GM19240 (cell line): Measurements from ENCODE around the gene CDH6.
"Not testable (repeated sequence)": the region's sequence is repeated elsewhere in the genome, so short reads cannot be mapped to it uniquely, and the experiment has no call there.

Experiments
- DNase-seq: peaks from one replicate; pipeline ENCODE4 v3.0.0; 2011; ENCODE audit warnings: low spot score; ENCODE audit not compliant: insufficient read length

Gene CDH6

GRCh38 chr5:31328040-31328733 lies 134.7 kb downstream of the CDH6 start:
- DNase-seq: no peak

GRCh38 chr5:31329715-31330114 lies 136.2 kb downstream of the CDH6 start:
- DNase-seq: no peak

GRCh38 chr5:31332160-31332559 lies 138.7 kb downstream of the CDH6 start:
- DNase-seq: no peak

GRCh38 chr5:31333475-31333874 lies 140.0 kb downstream of the CDH6 start:
- DNase-seq: no peak

- no peak for DNase-seq
These were observed 140.8 kb downstream of the CDH6 start for GRCh38 chr5:31334061-31334860.

- no peak for DNase-seq
These were observed 142.0 kb downstream of the CDH6 start for GRCh38 chr5:31335456-31335855.

GRCh38 chr5:31343946-31344345 lies 150.5 kb downstream of the CDH6 start:
- no peak for DNase-seq

GRCh38 chr5:31346896-31347551 lies 153.5 kb downstream of the CDH6 start:
- DNase-seq: no peak

- no peak for DNase-seq
These were observed 154.0 kb downstream of the CDH6 start for GRCh38 chr5:31347552-31347905.

- no peak for DNase-seq
These were observed 156.9 kb downstream of the CDH6 start for GRCh38 chr5:31350395-31350794.

- no peak for DNase-seq
These were observed 161.9 kb downstream of the CDH6 start for GRCh38 chr5:31355337-31355736.

GRCh38 chr5:31357038-31357437 lies 163.6 kb downstream of the CDH6 start:
- no peak for DNase-seq

GRCh38 chr5:31359839-31360238 lies 166.4 kb downstream of the CDH6 start:
- DNase-seq: no peak

- no peak for DNase-seq
These were observed 167.7 kb downstream of the CDH6 start for GRCh38 chr5:31361234-31361633.

- not testable (repeated sequence) for DNase-seq
These were observed 168.4 kb downstream of the CDH6 start for GRCh38 chr5:31361704-31362528.

- DNase-seq: no peak
These were observed 169.0 kb downstream of the CDH6 start for GRCh38 chr5:31362529-31362900.

- no peak for DNase-seq
These were observed 169.6 kb downstream of the CDH6 start for GRCh38 chr5:31362931-31363568.

- DNase-seq: no peak
These were observed 171.6 kb downstream of the CDH6 start for GRCh38 chr5:31364881-31365636.

GRCh38 chr5:31365776-31366175 lies 172.3 kb downstream of the CDH6 start:
- no peak for DNase-seq

- no peak for DNase-seq
These were observed 173.5 kb downstream of the CDH6 start for GRCh38 chr5:31366941-31367340.
